ENCODE data around the gene ULK4. TPM values are rescaled to one million over a fixed set of nuclear protein-coding genes. Genes with fewer than 3 reads are reported as not detected.
A peak's percentile ranks its signal among the peaks of the same experiment; 100 is the strongest.

Gene ULK4
- total RNA-seq, 1 experiment from 2014 or later = 6.6 TPM

- peak overlapping the region; percentile 99 for H3K4me3 ChIP-seq (ENCODE audit: insufficient read depth, low read depth, low read length)
- no peaks in the 10 kb centered on the region; the same call in 1 of the 2 replicates for H3K27me3 ChIP-seq (ENCODE audit: control insufficient read depth, insufficient read depth, low read length)
- peak; percentile 15 for DNase-seq
- H3K36me3 ChIP-seq (replicated peaks; ENCODE audit: control insufficient read depth, insufficient read depth, low read length) = no peaks in the 10 kb centered on the region
Measured at GRCh38 chr3:41200669-41201021, 761.3 kb downstream of the ULK4 start.

- Histone ChIP-seq H3K27me3 (ENCODE audit: control insufficient read depth, insufficient read depth, low read length) (no peaks in the 10 kb centered on the region; the same call in 1 of the 2 replicates), H3K4me3 (ENCODE audit: insufficient read depth, low read depth, low read length) (peak overlapping the region; percentile 99), H3K36me3 (replicated peaks; ENCODE audit: control insufficient read depth, insufficient read depth, low read length) (no peaks in the 10 kb centered on the region)
- peak; percentile 89 for DNase-seq
Measured at GRCh38 chr3:41199866-41200668, 761.8 kb downstream of the ULK4 start.

GRCh38 chr3:41198950-41199865 lies 762.7 kb downstream of the ULK4 start, which contains the start of gene CTNNB1:
Gene CTNNB1 (plus strand): TSS chr3:41199505. CDS start chr3:41224069, 24,564 bp downstream.
- DNase-seq = peak; percentile 89
- Histone ChIP-seq H3K27me3 (ENCODE audit: control insufficient read depth, insufficient read depth, low read length) (no peaks in the 10 kb centered on the region; the same call in 1 of the 2 replicates), H3K4me3 (ENCODE audit: insufficient read depth, low read depth, low read length) (peak within 1 kb of the TSS; percentile 99), H3K36me3 (replicated peaks; ENCODE audit: control insufficient read depth, insufficient read depth, low read length) (no peaks in the 10 kb centered on the region)

GRCh38 chr3:41198526-41198925 lies 763.4 kb downstream of the ULK4 start:
- peak overlapping the region; percentile 99 for H3K4me3 ChIP-seq (ENCODE audit: insufficient read depth, low read depth, low read length)
- DNase-seq = no peak
- H3K27me3 ChIP-seq (ENCODE audit: control insufficient read depth, insufficient read depth, low read length) = no peaks in the 10 kb centered on the region; the same call in 1 of the 2 replicates
- H3K36me3 ChIP-seq (replicated peaks; ENCODE audit: control insufficient read depth, insufficient read depth, low read length) = no peaks in the 10 kb centered on the region

GRCh38 chr3:41198046-41198445 lies 763.9 kb downstream of the ULK4 start:
- no peak for DNase-seq
- Histone ChIP-seq H3K4me3 (ENCODE audit: insufficient read depth, low read depth, low read length) (no peak overlapping the region; the same call in 1 of the 2 replicates), H3K27me3 (ENCODE audit: control insufficient read depth, insufficient read depth, low read length) (no peaks in the 10 kb centered on the region; the same call in 1 of the 2 replicates), H3K36me3 (replicated peaks; ENCODE audit: control insufficient read depth, insufficient read depth, low read length) (no peaks in the 10 kb centered on the region)

Other genes starting within 250 kb of the ULK4 start
- gene TRAK1, start 129.3 kb upstream of the ULK4 start, total RNA-seq (2014; rRNA removed; shearing (Covaris generic)) = 20.6 and 26.9 TPM in 2 replicates